Daoy (cell line): ENCODE results near the gene RPS3A. TPM values are rescaled to one million over a fixed set of nuclear protein-coding genes. Genes with fewer than 3 reads are reported as not detected.
A peak's percentile ranks its signal among the peaks of the same experiment; 100 is the strongest.
"Not testable (repeated sequence)": the region's sequence is repeated elsewhere in the genome, so short reads cannot be mapped to it uniquely, and the experiment has no call there.

Experiments
- DNase-seq: peaks from one replicate; pipeline ENCODE4 v3.0.0-alpha.2; 2015; ENCODE audit warnings: low read depth
- total RNA-seq: library from RNA; depleted of rRNA; stranded (reverse); fragments of >200 nt; shearing (Covaris generic); gene quantifications from 2 replicates; pipeline ENCODE4 v1.2.3, GENCODE V29; 2014; rRNA removed

RPS3A gene
- total RNA-seq, 1 experiment from 2014 or later = 3,063 TPM

DNA sequence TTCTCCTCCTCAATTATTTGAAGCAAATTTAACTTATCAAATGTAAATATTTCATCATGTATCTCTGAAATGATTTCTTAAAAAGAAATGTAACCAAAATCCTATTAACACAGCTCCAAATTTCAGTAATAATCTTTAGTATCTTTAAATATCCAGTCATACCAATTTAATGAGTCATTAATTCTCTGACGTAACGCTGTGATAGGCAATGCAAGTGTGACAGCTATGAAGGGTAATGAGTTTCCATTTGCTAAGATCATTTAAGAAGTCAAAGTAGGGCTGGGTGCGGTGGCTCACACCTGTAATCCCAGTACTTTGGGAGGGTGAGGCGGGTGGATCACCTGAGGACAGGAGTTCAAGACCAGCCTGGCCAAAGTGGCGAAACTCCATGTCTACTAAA lies 15.6 kb downstream of the RPS3A start:
- no peak for DNase-seq

DNA sequence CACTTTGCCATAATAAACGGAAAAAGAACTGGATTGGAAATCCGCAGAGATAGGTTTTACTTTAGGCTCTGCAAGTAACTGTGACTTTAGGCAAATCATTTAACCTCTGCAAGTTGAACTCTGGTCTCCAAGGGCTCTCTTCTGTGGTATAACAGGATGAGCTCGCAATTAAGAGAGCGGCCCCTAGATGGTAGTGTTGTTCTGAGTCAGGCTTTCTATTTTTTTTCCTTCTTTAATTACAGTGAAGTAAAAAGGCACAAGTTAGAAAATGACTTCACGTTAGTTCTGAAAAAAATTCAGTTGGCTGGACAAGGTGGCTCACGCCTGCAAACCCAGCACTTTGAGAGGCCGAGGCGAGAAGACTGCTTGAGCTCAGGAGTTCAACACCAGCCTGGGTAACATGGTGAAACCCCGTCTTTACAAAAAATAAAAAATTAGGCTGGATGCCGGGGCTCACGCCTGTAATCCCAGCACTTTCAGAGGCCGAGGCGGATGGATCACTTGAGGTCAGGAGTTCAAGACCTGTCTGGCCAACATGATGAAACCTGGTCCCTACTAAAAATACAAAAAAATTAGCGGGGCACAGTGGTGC lies 18.0 kb downstream of the RPS3A start:
- DNase-seq = peak; percentile 34

DNA sequence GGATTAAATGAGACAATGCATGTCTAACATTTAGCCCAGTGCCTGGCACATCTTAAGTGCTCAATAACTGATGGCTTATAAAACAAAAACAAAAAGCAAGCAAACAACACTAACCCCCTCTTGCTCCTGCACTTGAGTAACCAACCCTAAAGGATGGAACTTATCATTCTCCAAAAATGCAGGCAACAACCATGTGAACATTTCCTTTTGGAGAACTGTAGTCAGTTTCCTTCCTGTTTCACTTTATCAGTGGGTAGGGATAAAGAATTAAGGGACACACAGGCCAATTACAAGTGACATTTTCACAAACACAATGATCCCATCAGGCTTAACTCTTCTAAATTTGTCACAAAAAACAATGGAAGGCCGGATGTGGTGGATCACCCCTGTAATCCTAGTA lies 30.4 kb downstream of the RPS3A start:
- DNase-seq = no peak

DNA sequence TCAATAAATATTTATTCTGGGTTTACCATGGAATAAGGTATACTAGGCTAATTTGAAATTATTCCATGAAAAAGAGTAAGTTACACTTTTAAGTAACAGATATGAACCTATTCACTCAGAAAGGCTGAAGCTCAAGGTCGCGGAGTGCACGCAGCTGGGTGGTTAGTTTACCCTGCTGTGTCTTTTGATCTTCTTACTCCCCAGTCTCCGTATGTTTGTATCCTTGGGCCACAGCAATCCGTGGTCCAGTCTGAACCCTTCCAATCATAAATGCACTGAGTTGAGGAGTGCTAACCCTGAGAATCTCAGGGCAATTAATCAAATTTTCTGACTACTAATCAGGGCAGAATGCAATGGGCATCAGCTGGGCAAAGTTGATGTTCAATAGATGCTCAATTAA lies 33.9 kb downstream of the RPS3A start:
- no peak for DNase-seq

DNA sequence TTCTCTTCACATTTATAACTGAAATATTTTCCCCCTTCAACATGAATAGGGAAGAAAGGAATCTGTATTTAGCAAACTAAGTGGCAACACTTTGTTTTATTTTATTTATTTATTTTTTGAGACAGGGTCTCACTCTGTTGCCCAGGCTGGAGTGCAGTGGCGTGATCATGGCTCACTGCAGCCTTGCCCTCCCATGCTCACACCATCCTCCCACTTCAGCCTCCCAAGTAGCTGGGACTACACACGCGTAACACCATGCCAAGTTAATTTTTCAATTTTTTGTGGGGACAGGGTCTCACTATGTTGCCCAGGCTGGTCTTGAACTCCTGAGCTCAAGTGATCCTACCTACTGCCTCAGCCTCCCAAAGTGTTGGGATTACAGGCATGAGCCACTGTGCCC lies 36.6 kb downstream of the RPS3A start:
- DNase-seq = not testable (repeated sequence)

DNA sequence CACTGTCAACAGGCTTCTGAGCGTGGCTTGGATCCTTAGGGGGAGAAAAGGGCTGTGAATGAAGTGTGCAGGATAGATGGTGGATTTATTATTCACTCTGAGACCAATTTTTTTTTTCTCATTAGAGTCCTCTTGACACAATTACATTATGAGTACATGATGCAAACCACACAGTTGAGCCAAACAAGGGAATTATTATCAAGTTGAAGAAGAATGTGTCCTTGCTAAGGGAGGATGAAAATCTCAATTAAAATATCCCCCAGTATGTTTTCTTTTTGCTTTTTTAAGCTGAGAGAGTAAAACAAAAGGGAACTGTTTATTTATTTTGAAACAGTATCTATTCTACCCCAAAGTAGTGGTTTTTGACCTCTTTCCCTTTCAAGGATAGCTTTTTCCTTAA lies 40.4 kb downstream of the RPS3A start:
- no peak for DNase-seq

DNA sequence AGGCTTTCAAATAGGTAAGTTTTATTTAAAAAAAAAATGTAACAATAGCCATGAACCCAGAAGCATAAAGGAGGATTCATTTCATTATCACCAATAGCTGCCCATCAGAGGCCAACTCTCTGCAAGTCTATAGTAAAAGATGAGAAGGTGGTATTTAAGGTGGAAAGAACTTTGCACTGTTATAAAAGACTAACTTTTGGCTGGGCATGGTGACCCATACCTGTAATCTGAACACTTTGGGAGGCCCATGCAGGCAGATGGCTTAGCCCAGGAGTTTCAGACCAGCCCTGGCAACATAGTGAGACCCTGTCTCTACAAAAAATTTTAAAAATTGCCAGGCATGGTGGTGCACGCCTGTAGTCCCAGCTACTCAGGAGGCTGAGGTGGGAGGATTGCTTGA lies 43.3 kb downstream of the RPS3A start:
- no peak for DNase-seq

DNA sequence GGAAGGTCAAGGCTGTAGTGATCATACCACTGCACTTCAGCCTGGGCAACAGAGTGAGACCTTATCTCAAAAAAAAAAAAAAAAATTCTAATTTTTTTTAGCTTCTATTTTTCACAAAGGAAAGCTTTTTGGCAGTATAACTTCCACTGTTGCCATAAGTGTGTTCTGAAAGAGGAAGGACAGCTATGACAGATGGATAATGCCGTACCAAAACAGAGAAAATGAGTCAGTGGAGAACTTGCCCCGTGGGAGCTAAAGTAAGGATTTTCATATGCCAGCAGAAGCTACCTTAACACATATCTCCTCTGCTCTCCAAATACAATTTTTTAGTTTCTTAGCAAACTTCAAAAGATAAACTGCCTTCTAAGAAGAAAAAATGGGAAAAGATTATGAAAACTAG lies 43.7 kb downstream of the RPS3A start:
- DNase-seq = no peak

DNA sequence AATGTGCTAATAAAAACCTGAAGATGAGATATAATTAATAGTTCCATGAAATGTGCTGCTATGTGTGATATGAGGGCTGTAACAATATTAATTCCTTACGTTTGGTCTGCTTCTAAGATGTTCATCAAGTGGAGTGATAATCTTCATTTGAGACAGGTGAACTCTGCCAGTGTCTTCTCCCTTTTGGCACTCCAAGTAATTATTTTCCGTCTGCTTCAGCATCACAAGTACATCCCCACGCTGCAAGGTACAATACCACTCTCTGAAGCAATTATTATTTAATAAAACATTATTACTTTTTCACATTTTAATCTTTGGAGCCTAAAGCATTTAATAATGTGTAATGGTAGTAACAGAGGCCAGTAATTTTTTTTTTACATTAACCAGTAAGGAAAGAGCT lies 44.4 kb downstream of the RPS3A start:
- no peak for DNase-seq

DNA sequence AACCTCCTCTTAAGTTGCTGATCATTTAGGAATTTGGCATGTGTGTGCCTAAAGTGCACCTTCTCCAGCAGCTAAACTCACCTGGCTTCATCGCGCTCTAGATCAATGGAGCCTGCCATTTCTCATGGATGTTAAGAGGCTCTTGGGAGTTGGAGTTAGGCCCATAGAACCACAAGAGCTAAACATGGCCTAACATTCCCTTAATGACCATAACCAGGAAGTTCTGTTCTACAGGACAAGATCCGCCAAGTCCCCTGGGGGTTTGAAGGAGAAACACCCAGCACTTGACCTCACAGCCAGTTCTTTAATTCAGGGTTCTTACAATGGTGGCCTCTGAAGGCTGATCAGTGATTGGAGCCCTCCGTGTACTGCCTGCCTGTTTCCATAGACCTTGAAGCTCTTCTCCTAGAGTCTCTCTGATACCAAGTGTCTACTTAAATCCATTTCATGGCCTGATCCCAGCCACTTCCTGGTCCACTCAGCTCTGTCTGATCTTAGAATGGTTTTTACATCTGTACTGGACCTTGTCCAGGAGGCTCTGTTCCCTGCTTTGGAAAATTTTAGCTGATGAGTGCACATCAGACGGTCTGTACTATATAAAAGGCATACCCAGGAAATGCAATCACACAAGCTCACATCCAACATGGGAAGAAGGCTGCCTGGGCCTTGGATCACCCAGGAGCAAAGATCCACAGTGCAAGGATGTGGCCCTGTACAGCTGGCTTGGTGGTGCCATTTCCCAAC lies 45.1 kb downstream of the RPS3A start:
- no peak for DNase-seq

DNA sequence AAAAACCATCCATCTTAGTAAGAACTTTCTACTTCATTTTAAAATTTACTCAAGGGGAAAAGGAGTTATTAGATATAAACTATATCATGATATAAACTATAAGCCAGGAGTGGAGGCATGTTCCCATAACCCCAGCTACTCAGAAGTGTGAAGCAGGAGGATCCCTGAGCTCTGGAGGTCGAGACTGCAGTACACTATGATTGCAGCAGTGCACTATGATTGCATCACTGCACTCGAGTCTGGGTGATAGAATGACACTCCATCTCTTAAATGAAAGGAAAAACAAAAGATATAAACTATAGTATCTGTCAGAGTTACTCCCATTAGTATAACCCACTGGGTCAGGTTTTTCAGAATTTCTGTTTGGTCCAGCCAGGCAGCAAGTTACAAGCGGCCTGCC lies 47.6 kb downstream of the RPS3A start:
- no peak for DNase-seq

DNA sequence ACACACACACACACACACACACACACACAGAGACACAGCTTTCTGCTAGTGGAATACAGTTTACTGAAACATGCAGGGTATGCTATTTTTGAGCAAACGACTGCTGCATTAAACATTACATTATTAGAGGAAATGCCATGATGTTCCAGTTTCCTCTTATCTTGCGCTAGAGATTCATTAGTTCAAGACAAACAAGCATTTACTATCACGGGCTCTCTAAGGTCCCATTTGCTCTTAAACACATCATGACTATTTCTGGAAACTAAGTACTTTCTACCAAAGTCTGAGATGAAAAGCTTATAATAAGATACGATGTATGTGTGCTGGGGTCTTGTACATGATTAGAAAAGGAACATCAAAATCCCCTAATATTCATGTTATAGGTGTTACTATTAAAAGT lies 48.8 kb downstream of the RPS3A start:
- no peak for DNase-seq

DNA sequence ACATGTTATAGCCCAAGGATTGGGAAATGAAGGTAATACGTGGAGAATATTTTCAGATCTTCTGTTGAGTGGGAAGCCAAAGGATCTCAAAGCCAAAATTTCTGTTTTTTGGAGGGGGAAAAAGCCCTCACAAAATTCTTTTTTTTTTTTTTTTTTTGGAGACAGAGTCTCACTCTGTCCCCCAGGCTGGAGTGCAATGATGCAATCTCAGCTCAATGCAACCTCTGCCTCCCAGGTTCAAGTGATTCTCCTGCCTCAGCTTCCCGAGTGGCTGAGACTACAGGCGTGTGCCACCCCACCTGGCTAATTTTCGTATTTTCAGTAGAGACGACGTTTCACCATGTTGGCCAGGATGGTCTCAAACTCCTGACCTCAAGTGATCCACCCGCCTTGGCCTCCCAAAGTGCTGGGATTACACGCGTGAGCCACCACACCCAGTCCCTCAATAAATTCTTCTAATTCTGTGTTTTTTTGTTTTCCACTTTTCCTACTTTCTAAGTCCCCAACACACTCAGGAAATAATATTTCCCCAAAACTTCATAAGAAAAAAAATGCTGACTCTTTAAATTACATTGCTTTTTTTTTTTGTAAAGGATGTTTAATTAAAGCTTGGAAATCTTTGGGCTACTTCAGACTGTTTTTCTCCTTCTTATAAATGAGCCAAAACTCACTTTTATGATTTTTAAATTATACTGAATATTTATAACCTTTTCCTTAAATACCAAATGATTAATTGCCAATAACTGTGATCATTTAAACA lies 51.6 kb downstream of the RPS3A start:
- DNase-seq = no peak

DNA sequence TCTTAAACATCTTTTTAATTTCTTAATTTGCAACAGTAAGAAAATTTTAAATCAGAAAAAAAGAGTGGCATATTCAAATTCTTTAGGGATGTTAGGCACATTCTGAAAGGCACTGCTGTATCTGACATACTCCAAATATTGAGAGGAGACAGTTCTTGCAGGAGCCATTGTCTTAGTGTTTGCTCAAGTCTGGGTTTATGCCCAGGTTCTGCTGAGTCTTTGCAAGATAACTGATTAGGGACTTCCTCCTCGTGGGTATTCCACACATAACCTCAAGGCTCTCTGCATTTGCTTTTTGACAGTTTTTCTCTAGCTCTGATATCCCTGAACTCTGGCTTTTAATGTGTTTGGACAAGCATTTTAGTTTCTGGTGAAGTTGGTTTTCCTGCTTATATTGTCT lies 52.6 kb downstream of the RPS3A start:
- DNase-seq = no peak

DNA sequence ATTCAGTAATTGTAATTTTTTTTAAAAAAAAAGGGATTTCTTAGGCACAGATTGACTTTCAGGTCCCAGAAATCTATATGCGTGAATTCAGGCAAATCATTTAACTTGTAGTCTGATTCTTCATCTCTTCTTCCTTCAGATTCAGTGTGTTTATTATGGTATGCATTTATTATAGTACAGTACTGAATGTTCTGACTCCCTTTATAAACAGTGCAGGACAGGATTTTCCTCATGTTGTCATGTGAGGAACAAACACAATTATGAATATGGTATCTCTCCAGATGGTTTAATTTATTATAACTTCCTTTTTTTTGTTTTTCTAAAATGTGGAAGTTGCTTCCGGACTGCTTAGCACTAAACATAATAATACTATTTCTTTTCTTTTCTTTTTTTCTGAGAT lies 54.2 kb downstream of the RPS3A start:
- no peak for DNase-seq

Other genes with a start within 250 kb of the RPS3A start
- 11.2 and 16.6 TPM in 2 replicates for gene LRBA, start 84.3 kb upstream of the RPS3A start, total RNA-seq
- not detected in 2 replicates for gene PRSS48, start 177.5 kb downstream of the RPS3A start, total RNA-seq
- 5.3 and 5.8 TPM in 2 replicates for gene SH3D19, start 226.0 kb downstream of the RPS3A start, total RNA-seq